ENCODE measurements around the gene MSMB.

DNA sequence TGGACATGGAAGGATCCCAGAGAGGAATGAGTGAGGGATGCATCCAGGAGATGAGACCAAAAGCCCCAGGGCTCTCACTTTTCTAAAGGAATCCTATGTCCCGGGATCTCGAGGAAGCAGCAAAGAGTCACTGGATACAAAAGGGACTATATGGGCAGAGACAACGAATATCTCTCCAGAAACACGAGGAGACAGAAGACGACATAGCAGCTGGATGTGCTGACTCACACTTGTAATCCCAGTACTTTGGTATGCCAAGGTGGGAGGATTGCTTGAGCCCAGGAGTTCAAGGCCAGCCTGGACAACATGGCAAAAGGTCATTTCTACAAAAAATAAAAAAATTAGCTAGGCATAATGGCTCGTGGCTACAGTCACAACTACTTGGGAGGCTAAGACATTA lies 24.7 kb upstream of the MSMB start:
- TF ChIP-seq, protein P1, sequence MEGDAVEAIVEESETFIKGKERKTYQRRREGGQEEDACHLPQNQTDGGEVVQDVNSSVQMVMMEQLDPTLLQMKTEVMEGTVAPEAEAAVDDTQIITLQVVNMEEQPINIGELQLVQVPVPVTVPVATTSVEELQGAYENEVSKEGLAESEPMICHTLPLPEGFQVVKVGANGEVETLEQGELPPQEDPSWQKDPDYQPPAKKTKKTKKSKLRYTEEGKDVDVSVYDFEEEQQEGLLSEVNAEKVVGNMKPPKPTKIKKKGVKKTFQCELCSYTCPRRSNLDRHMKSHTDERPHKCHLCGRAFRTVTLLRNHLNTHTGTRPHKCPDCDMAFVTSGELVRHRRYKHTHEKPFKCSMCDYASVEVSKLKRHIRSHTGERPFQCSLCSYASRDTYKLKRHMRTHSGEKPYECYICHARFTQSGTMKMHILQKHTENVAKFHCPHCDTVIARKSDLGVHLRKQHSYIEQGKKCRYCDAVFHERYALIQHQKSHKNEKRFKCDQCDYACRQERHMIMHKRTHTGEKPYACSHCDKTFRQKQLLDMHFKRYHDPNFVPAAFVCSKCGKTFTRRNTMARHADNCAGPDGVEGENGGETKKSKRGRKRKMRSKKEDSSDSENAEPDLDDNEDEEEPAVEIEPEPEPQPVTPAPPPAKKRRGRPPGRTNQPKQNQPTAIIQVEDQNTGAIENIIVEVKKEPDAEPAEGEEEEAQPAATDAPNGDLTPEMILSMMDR (conservative IDR thresholded peaks at IDR 0.05; ENCODE audit: low read depth, low read length), result no peak
- TF ChIP-seq MAFK (IDR thresholded peaks at IDR 0.05; ENCODE audit: low read depth, low read length) (no peak), POLR2A (IDR thresholded peaks at IDR 0.05; ENCODE audit: low read depth, low read length) (no peak), FOS (IDR thresholded peaks at IDR 0.05; ENCODE audit: low read depth, low read length) (no peak), RCOR1 (IDR thresholded peaks at IDR 0.05; ENCODE audit: insufficient replicate concordance, low read length) (no peak), NFE2L2 (IDR thresholded peaks at IDR 0.05; ENCODE audit: low read depth, low read length) (no peak), RFX5 (IDR thresholded peaks at IDR 0.05; ENCODE audit: low read depth, low read length) (no peak), CHD1 (IDR thresholded peaks at IDR 0.05; ENCODE audit: low read depth, low read length) (no peak)
- TF ChIP-seq, protein P2, sequence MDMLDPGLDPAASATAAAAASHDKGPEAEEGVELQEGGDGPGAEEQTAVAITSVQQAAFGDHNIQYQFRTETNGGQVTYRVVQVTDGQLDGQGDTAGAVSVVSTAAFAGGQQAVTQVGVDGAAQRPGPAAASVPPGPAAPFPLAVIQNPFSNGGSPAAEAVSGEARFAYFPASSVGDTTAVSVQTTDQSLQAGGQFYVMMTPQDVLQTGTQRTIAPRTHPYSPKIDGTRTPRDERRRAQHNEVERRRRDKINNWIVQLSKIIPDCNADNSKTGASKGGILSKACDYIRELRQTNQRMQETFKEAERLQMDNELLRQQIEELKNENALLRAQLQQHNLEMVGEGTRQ (IDR thresholded peaks at IDR 0.05; ENCODE audit: low read depth, low read length), result no peak
